Thyroid gland (tissue), 4 donors: ENCODE results near the gene KCNK18. TPM values are rescaled to one million over a fixed set of nuclear protein-coding genes. Genes with fewer than 3 reads are reported as not detected.

Experiments
- DNase-seq, 2 donors: peaks; one replicate each; pipeline ENCODE4 v3.0.0-alpha.2; 2019
- H3K27ac ChIP-seq, 3 donors: fragments of 200-600 bp; sonication (generic); 1 replicate in 2 of 3; 2 replicates in 1 of 3; pipeline ENCODE4 v1.5.1; 2016 to 2019; ENCODE audit warnings: mild to moderate bottlenecking in 1 of 3, moderate library complexity in 1 of 3
- H3K27me3 ChIP-seq: fragments of 200-600 bp; sonication (generic); one replicate; pipeline ENCODE4 v1.5.1; 2019
- H3K36me3 ChIP-seq, 2 donors: fragments of 200-600 bp; sonication (generic); one replicate each; pipeline ENCODE4 v1.5.1; 2016 to 2019
- H3K4me1 ChIP-seq, 2 donors: fragments of 200-600 bp; sonication (generic); one replicate each; pipeline ENCODE4 v1.5.1; 2017 to 2019
- H3K4me3 ChIP-seq, 3 donors: fragments of 200-600 bp; sonication (generic); replicated peaks in 1 of 3; 1 replicate in 2 of 3; 2 replicates in 1 of 3; pipeline ENCODE4 v1.5.1; 2016; ENCODE audit warnings: mild to moderate bottlenecking in 1 of 3
- H3K9me3 ChIP-seq: fragments of 200-600 bp; sonication (generic); one replicate; pipeline ENCODE4 v1.5.1; 2017
- CTCF ChIP-seq, 6 experiments: fragments of 200-600 bp in 3 of 6; fragments of 450-650 bp in 3 of 6; sonication (generic) in 3 of 6; IDR thresholded peaks; one replicate each; pipeline ENCODE4 v1.5.1; 2016 to 2019; ENCODE audit warnings: antibody characterized with exemption in 6 of 6, mild to moderate bottlenecking in 2 of 6, inconsistent platforms in 1 of 6, moderate library complexity in 1 of 6
- POLR2A ChIP-seq, 2 donors: fragments of 450-650 bp; IDR thresholded peaks; one replicate each; pipeline ENCODE4 v1.6.1; 2017; ENCODE audit warnings: antibody characterized with exemption in 2 of 2, mild to moderate bottlenecking in 2 of 2, moderate library complexity in 1 of 2
- WGBS, 2 donors: methylation state at CpG; one replicate each; pipeline ENCODE4 v1.1.5; 2017; 5-methylcytosine and 5-hydroxymethylcytosine counted together
- intact Hi-C: fragments of 100-400 bp; cut with DNase I; formaldehyde crosslinking; loops from one replicate; pipeline ENCODE4 v1.15.1; 2023
- total RNA-seq, 4 donors: library from RNA; depleted of rRNA; stranded (reverse); fragments of >200 nt; gene quantifications; one replicate each; pipeline ENCODE4 v1.2.3, GENCODE V29; 2016

Gene KCNK18
- total RNA-seq, 4 donors from 2014 or later, result not detected

GRCh38 chr10:117166418-117167345 is 30.6 kb upstream of the KCNK18 start:
- H3K4me1 ChIP-seq, result peaks cover 23 to 37% of the 10 kb centered on the region in 2 donors
- no peak overlapping the region for H3K27ac ChIP-seq
- WGBS, 2 donors, result 7 to 8% methylated on average over 35 to 36 of the region's 41 CpGs
- DNase-seq, result no peak
- H3K36me3 ChIP-seq, result no peaks in the 10 kb centered on the region
- no peak overlapping the region for H3K4me3 ChIP-seq
- peaks cover 66% of the 10 kb centered on the region for H3K27me3 ChIP-seq
- intact Hi-C loops, result no loop called here
- no peaks in the 10 kb centered on the region for H3K9me3 ChIP-seq
- no peak for TF ChIP-seq CTCF (IDR thresholded peaks at IDR 0.05)
- TF ChIP-seq POLR2A (IDR thresholded peaks at IDR 0.05), result no peak

- Histone ChIP-seq H3K4me3 (no peak overlapping the region), H3K36me3 (no peaks in the 10 kb centered on the region), H3K27me3 (peaks cover 60% of the 10 kb centered on the region), H3K4me1 (peaks cover 22 to 35% of the 10 kb centered on the region in 2 donors), H3K27ac (no peak overlapping the region), H3K9me3 (no peaks in the 10 kb centered on the region)
- intact Hi-C loops, result no loop called here
- 4 to 8% methylated on average over 14 to 21 of the region's 21 CpGs for WGBS, 2 donors
- TF ChIP-seq POLR2A (IDR thresholded peaks at IDR 0.05), result no peak
- TF ChIP-seq CTCF (IDR thresholded peaks at IDR 0.05), result no peak
- no peak for DNase-seq
Measured at GRCh38 chr10:117167346-117167788, 29.9 kb upstream of the KCNK18 start.

- no peaks in the 10 kb centered on the region for H3K36me3 ChIP-seq
- H3K9me3 ChIP-seq, result no peaks in the 10 kb centered on the region
- WGBS, 2 donors, result 2 to 6% methylated on average over 47 to 49 of the region's 75 CpGs
- TF ChIP-seq POLR2A (IDR thresholded peaks at IDR 0.05) (no peak), CTCF (IDR thresholded peaks at IDR 0.05) (peak; percentile 50 to 95 (median 80))
- H3K27ac ChIP-seq, result no peak overlapping the region
- intact Hi-C loops, result no loop called here
- no peak overlapping the region for H3K4me3 ChIP-seq
- DNase-seq, result peak; percentile 61 to 66
- peaks cover 17 to 29% of the 10 kb centered on the region in 2 donors for H3K4me1 ChIP-seq
- H3K27me3 ChIP-seq, result peaks cover 53% of the 10 kb centered on the region
Measured at GRCh38 chr10:117167789-117168674, 29.3 kb upstream of the KCNK18 start.

GRCh38 chr10:117168729-117169128 is 28.6 kb upstream of the KCNK18 start:
- 4% methylated on average over 10 to 19 of the region's 25 CpGs for WGBS, 2 donors
- no peak overlapping the region for H3K27ac ChIP-seq
- peaks cover 46% of the 10 kb centered on the region for H3K27me3 ChIP-seq
- no peaks in the 10 kb centered on the region for H3K36me3 ChIP-seq
- DNase-seq, result no peak
- TF ChIP-seq POLR2A (IDR thresholded peaks at IDR 0.05), result no peak
- no peak for TF ChIP-seq CTCF (IDR thresholded peaks at IDR 0.05)
- H3K4me3 ChIP-seq, result no peak overlapping the region
- no peaks in the 10 kb centered on the region for H3K9me3 ChIP-seq
- intact Hi-C loops, result no loop called here
- peaks cover 10 to 22% of the 10 kb centered on the region in 2 donors for H3K4me1 ChIP-seq
